ENCODE measurements around the gene SLCO3A1.

Gene SLCO3A1

DNA sequence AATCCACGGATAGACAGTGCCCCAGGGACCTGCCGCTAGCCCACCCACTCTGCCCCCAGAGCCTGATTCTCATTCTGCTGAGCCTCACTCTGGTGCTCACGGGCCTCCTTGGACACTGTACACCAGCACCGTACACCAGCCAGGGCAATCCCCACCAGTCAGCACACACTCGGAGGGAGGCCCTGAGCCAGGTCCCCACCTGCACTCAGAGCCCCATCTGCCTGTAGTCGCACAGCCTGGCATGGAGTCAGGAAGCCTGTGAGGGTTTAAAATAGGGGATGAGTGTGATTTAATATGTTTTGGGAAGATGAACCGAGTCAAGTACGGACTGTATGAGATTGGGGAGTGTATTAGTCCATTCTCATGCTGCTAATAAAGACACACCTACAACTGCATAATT, 223.0 kb downstream of the SLCO3A1 start:
- no peak for DNase-seq

DNA sequence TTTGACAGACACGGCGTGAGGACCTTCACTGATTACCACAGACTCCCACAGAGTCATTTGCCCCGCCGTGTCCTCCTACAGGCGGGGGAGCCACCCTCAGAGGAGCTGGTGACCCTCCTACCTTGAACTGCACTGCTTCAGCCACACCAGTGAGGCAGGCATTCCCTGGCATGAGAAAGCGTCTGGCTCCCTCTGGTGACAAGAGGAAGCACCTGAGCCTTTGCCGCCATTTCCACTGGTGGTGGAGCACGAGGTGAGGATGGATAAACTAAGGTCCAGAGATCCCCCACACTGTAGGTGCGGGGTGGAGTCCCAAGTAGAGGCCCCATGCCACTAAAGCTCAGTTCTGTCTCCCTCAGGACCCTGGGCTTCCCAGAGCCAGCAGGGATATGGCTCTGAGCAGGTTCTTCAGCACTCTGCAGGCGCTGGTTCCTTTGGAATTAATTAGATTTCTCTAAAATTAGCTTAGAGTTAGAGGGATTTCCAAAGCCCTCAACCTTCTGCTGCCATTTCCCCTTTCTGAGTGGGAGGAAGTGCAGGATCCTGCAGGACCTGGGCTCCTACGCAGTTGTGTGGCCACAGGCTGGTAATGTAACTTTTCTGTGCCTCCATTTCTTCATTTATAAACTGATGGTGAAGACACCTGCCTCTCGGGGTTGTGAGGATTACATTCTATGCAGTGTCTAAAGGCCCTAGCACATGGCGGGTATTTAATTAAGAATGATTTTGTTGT, 224.0 kb downstream of the SLCO3A1 start:
- peak; percentile 3 for DNase-seq

- no peak for DNase-seq
These were observed 224.8 kb downstream of the SLCO3A1 start for GRCh38 chr15:92078270-92078669.

GRCh38 chr15:92079047-92079446, 225.5 kb downstream of the SLCO3A1 start:
- DNase-seq = no peak

DNA sequence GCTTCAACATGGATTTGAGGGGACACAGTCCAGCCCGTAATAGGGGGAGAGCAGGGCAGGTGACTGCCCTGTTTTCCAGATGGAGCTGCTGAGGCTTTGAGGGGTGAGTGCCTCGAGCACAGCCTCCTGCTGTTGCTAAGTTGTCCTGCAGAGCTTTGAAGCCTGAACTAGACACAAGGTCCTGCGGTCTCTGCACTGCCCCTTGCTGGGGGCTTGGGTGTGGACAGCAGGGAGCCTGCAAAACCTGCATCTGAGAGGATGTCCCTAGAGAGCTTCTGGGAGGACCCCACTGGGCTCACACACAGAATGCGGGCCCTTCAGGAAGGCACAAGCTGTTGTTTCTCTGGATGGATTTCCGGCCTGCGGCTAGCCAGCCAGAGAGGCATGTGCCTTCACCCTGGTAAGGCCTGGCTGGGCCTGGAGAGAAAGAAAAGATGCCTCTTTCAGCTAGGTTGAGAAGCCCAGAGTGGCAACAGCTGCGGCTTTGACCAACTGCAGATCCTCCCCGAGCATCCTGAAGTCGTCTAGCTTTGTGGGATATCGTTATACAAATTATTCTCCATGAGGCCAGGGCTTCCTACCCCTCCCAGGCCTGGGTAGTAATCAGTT, 226.2 kb downstream of the SLCO3A1 start:
- no peak for DNase-seq

GRCh38 chr15:92082006-92082843, 228.7 kb downstream of the SLCO3A1 start:
- peak; percentile 40 for DNase-seq

GRCh38 chr15:92083190-92083589, 229.7 kb downstream of the SLCO3A1 start:
- no peak for DNase-seq

- no peak for DNase-seq
These were observed 233.7 kb downstream of the SLCO3A1 start for GRCh38 chr15:92087211-92087610.

GRCh38 chr15:92091155-92091734, 237.7 kb downstream of the SLCO3A1 start:
- DNase-seq = peak; percentile 25

DNA sequence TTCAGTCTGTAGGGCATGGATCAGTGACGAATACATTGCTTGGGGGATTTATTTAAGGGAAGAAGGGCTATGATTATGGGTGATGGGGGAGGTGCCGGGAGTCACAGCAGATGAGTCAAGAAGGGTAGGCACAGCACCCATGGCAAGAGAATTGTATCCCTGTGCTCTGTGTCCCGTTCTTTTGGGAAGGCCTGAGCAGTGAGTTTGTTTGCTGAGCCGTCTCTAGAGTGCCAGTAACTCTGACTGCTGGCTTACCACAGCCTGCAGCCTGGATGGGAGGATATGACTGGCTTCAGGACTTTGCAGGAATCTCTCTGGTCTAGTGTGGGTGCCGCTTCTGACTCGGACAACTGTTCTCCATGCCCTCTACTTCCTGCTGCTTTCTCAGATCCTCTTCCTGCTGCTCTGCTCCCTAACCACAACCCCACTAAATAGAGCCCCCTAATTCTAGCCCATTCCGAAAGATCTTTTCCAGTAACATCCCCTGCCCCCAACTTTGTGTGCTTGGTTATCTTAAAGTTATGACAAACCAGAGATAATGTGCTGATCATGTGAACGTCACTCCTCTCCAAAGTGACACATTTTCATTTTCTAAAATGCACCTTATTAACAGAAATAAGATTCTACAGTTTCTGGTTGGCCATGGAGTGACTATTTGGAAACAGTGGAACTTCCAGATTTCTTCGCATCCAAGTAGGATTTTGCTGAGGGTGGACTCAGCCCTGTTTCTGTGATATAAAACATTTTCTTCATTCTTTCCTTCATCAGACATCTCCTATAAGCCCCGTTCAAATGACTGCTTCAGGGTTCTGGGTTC, 239.0 kb downstream of the SLCO3A1 start:
- no peak for DNase-seq

DNA sequence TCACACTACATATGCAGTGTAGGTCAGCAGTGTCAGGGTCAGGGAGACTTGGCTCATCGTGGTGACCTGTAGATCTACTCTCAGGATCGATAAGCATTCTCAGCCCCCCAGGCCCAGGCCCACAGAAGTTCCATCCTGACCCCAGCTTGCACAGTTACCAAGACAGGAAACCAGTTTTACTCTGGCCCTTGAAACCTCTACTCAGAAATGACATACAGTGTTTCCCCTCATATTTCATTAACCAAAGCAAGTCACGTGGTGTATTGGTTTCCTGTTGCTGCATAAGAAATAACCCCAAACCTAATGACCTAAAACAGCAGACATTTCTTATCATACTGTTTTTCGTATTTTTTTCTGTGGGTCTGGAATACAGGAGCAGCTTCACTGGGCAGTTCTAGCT, 242.2 kb downstream of the SLCO3A1 start:
- DNase-seq = no peak

- DNase-seq = no peak
These were observed 244.1 kb downstream of the SLCO3A1 start for GRCh38 chr15:92097474-92098178.

DNA sequence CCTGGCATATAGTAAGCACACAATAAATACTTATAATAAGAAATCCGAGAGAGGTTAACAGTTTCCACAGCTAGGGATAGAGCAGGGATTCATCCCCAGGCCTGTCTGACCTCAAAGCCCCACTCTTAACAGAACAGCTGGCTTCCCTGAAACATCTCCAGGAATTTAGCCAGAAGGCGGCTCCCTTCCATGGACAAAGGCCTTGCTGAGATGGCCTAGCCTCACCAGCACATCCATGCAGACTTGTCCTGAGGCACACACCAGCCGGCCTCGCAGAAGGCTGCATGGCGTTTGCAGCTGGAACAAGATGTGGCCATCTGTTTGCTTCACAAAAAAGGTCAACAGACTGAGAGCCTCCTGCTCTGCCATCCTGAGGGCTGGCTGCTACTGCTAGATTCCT, 245.4 kb downstream of the SLCO3A1 start:
- DNase-seq = no peak

GRCh38 chr15:92100301-92100700, 246.8 kb downstream of the SLCO3A1 start:
- DNase-seq = no peak

DNA sequence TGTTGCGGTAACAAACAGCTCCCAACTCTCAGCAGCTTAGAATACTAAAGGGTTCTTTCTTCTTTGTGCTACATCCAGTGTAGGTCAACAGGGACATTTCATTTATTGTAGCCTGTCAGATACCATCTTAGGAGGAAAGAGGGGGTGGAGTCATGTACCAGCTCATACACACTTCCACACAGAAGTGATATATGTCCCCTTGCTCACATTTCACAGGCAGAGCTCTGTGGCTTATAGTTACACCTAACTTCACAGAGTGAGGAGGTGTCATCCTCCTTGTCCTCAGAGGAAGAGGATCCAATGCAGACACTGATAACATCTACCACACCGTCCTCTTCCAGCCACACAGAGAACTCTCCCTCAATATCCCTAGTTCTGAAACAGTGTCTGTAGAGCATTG, 247.2 kb downstream of the SLCO3A1 start:
- DNase-seq = no peak

GRCh38 chr15:92101708-92102394, 248.3 kb downstream of the SLCO3A1 start:
- no peak for DNase-seq

GRCh38 chr15:92102395-92102755, 248.9 kb downstream of the SLCO3A1 start:
- no peak for DNase-seq

GRCh38 chr15:92104072-92104471, 250.6 kb downstream of the SLCO3A1 start:
- DNase-seq = no peak

DNA sequence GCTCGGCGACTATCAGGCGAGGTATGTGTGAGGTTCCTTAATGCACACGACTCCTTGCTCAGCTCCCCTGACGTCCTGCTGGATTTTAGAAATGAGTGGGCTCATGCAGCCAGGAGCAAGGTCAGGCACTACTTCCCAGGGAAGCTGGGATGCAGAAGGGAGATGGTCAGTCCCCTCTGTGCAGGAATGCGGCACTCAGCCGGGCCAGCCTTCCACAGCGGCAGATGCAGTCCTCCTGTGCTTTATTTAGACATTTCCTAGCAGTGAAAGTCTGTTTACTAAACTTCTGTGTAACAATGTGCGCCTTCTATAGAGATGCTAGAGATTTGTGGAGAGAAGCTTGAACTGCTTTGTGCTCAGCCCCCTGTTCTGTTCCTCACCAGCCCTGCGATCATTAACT, 252.1 kb downstream of the SLCO3A1 start:
- no peak for DNase-seq

- no peak for DNase-seq
These were observed 254.0 kb downstream of the SLCO3A1 start for GRCh38 chr15:92107510-92107909.

DNA sequence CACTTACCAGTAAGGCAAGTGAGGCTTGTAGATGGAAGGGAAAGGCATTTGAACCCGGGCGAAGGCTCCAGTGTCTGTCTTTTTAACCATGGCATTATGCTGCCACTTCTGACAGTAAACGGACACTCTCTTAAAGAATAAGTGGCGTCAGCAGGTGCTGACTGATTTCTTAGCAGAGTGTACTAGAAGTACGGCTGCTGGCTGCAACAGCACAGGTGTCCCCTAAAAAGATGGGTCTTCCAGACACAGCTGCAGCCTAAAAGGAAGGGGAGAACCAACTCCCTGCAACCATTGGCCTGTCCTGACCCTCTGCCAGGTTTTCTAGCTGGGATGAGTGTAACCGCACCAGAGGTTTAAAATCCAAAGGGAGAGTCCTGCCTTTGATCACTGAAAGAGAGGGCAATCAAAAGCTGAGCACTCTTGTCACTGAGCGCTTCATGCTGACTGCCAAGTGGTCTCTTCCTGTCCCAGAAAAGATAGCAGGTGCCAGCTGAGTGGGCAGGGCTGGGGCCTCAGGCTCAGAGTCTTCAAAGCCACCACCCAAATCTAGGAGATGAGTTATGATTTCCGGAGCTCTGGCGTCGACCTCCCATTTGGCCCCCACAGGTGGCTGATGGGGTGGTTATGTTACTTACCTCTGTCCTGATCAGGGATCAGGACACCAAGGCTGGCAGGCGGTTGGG, 255.8 kb downstream of the SLCO3A1 start:
- no peak for DNase-seq

Data from NCI-H1417 treated with DMSO at 0.1 percent for 48 hours (cell line).